Left colon (tissue), 2 donors: ENCODE results near the gene PLPP1. TPM values are rescaled to one million over a fixed set of nuclear protein-coding genes. Genes with fewer than 3 reads are reported as not detected.
A peak's percentile ranks its signal among the peaks of the same experiment; 100 is the strongest.

Source experiments
- ATAC-seq: fragments of 200-7000 bp; cut with Tn5 transposase; one replicate; pipeline ENCODE4 v1.9.1; 2020; ENCODE audit warnings: mild to moderate bottlenecking, moderate library complexity
- DNase-seq, 2 donors: peaks; one replicate each; pipeline ENCODE4 v3.0.0-alpha.2; 2020
- intact Hi-C, 2 donors: fragments of 100-400 bp; cut with DNase I in 1 of 2; cut with micrococcal nuclease in 1 of 2; formaldehyde crosslinking; loops; one replicate each; pipeline versions ENCODE4 v1.11.2 to v1.14.0; 2022; cut with DNase I, micrococcal nuclease
- long read RNA-seq: library from polyadenylated mRNA; unstranded; transcript quantifications from one replicate; pipeline ENCODE4 v2.0.0, GENCODE V29; 2021
- total RNA-seq, 2 donors: library from RNA; stranded (reverse); fragmentation: NEBNext Ultra II Directional; extraction: Animal tissue kit (Norgen Biotek cat#: 25700); gene quantifications; one replicate each; pipeline ENCODE4 v1.2.1, GENCODE V29; 2021
- donor health status: DM: no; HTN: no; CAD: no.
- donor health status: DM: yes; HTN: yes; CAD: no.

The PLPP1 gene
- total RNA-seq, result 100 to 1,000 TPM in 1 of 2 donors, 10 to 100 TPM in 1; 69.7 to 109 TPM
- long read RNA-seq, transcript PLPP1-201 (6 exons, 1,550 nt), result minor isoform, 11 of 306 reads
- long read RNA-seq, transcript PLPP1-202 (6 exons, 1,597 nt), result major isoform, 274 of 306 reads
- long read RNA-seq, partial matches to known transcripts, result 4 of 306 reads
- long read RNA-seq, other reads (novel, unspliced or antisense), result 17 of 306 reads

- ATAC-seq, result peak; percentile 90
- intact Hi-C loops, result no loop called here
- DNase-seq, result peak; percentile 90 to 92
These were observed at the start of gene PLPP1 for GRCh38 chr5:55534436-55535198. Gene PLPP1, minus strand, starts transcription at chr5:55534964. Its CDS starts 335 bp downstream, at chr5:55534629.

GRCh38 chr5:55583578-55583977 is 48.8 kb upstream of the PLPP1 start:
- intact Hi-C loops, result no loop called here
- ATAC-seq (no peak), DNase-seq (no peak)

- intact Hi-C loops, result no loop called here
- no peak for DNase-seq
- no peak for ATAC-seq
These were observed 47.5 kb upstream of the PLPP1 start for GRCh38 chr5:55582256-55582655.

DNA sequence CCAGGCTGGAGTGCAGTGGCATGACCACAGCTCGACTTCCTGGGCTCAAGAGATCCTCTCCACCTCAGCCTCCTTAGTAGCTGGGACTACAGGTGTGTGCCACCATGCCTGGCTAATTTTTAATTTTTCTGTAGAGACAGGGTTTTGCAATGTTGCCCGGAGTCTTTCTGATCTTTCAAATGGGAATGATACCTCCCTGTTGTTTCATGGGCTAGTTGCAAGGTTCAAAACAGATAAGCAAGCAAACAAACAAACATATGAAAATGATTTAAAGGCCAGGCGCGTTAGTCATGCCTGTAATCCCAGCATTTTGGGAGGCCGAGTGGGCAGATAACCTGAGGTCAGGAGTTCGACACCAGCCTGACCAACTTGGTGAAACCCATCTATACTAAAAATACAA is 45.3 kb upstream of the PLPP1 start:
- intact Hi-C loops, result no loop called here
- DNase-seq (no peak), ATAC-seq (no peak)

GRCh38 chr5:55578771-55579170 is 44.0 kb upstream of the PLPP1 start:
- ATAC-seq (no peak), DNase-seq (no peak)
- intact Hi-C loops, result no loop called here

GRCh38 chr5:55577353-55578060 is 42.7 kb upstream of the PLPP1 start:
- peak; percentile 74 for ATAC-seq
- intact Hi-C loops, result no loop called here
- DNase-seq, result no peak

- intact Hi-C loops, result no loop called here
- ATAC-seq (no peak), DNase-seq (no peak)
These were observed 41.9 kb upstream of the PLPP1 start for GRCh38 chr5:55576661-55577060.

- ATAC-seq (no peak), DNase-seq (no peak)
- intact Hi-C loops, result no loop called here
These were observed 41.2 kb upstream of the PLPP1 start for GRCh38 chr5:55575815-55576583.

GRCh38 chr5:55572600-55572999 is 37.8 kb upstream of the PLPP1 start:
- no peak for ATAC-seq
- intact Hi-C loops, result no loop called here
- no peak for DNase-seq

DNA sequence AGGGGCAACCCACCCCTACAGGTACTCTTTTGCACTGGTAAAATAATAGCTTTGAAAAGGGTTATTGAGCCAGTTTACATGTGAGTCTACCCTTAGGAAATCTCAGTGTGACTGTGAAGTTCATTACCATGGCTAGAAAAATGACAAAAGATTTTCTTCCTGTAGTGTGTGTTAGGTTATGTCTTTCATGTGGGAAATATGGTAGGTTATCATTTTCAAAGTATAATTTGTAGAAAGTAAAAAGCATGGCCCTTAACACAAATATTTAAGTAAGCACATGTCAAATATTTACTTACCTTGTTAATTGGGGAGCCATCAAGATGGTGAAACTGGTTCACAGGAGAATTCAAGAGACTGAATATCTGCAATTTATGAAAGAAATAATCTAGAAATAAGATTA is 37.3 kb upstream of the PLPP1 start:
- intact Hi-C loops, result no loop called here
- ATAC-seq, result peak; percentile 57
- DNase-seq, result no peak

GRCh38 chr5:55570570-55570969 is 35.8 kb upstream of the PLPP1 start:
- DNase-seq (no peak), ATAC-seq (no peak)
- intact Hi-C loops, result no loop called here

- ATAC-seq, result no peak
- intact Hi-C loops, result no loop called here
- DNase-seq, result no peak
These were observed 35.3 kb upstream of the PLPP1 start for GRCh38 chr5:55570026-55570425.

DNA sequence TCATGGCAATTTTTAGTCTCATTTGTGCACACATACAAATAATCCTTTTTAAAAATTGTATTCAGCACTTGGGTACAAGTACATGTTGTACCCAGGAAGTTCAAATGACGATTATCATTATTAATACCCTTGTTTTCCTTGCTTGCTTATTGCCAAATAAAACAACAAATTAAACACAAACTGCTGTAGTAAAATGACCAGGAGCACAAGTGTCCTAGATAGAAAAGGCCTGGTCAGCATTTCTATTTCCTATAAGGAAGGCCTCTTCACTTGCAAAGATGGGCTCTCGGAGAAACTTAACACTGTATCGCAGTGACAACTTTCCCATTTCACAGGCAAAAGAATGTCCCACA is 34.7 kb upstream of the PLPP1 start:
- ATAC-seq (no peak), DNase-seq (no peak)
- intact Hi-C loops, result no loop called here

DNA sequence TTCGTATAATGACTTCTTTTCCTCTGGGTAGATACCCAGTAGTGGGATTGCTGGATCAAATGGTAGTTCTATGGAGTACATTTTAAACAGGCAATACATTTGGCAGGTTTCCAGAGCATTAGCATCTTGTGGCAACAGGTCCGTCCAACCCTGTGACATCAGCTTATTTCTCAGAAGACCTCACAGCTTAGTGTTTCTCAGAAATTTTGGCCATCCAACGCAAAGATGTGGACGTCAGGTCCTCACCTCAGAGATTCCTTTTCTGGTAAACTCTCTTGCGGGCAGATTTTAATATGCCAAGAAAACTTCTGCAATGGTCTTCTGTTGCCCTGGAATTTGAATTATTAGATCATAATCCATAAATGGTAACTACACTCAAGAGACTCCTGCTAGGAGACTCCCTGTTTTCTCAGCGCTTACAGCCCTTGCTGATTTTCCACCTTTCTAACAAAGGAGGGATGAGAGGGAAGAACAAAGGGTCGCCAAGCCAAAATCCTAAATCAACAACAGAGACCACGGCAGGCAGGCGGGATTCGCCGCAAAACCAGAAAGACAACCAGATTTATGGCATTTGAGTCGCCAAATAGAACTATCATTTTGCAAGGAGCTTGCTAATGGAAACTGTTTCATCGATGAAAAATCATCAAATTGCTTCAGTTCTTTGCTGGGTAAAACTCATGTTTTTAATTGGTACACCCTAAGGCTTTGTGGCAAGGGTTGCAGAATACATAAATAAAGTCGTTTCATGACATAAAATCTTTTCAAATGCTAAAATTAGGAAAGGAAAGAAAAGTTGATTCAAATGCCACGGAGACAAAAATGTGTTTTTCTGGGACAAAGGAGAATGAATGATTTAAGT is 34.1 kb upstream of the PLPP1 start:
- DNase-seq (no peak), ATAC-seq (no peak)
- intact Hi-C loops, result no loop called here

GRCh38 chr5:55564721-55565120 is 30.0 kb upstream of the PLPP1 start:
- no peak for ATAC-seq
- no peak for DNase-seq
- intact Hi-C loops, result no loop called here

DNA sequence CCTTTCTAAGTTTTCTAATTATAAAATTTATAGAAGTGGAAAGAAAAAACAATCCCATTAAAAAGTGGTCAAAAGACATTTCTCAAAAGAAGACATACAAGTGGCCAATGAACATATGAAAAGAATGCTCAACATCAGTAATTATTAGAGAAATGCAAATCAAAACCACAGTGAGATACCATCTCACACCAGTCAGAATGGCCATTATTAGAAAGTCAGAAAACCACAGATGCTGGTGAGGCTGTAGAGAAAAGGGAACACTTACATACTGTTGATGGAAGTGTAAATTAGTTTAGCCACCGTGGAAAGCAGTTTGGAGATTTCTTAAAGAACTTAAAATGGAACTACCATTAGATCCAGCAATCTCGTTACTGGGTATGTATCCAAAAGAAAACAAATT is 23.7 kb upstream of the PLPP1 start:
- intact Hi-C loops, result no loop called here
- ATAC-seq, result no peak
- DNase-seq, result no peak

DNA sequence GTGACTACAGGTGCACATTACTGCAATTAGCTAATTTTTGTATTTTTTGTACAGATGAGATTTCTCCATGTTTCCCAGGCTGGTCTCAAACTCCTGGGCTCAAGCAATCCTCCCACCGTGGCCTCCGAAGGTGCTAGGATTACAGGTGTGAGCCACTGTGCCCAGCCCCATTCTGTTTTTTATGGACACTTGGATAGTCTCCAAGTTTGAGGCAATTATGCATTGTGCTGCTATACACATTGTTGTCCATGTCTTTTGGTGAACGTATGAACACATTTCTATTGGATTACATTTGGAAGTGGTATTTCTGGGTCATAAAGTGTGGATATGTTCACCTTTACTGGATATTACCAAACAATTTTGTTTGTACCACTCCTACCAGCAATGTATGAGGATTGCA is 22.4 kb upstream of the PLPP1 start:
- ATAC-seq (peak; percentile 99), DNase-seq (peak in 1 of 2 donors; percentile 29)
- intact Hi-C loops, result no loop called here

GRCh38 chr5:55554585-55555202 is 19.9 kb upstream of the PLPP1 start:
- no peak for DNase-seq
- intact Hi-C loops, result no loop called here
- no peak for ATAC-seq
